Gastrocnemius medialis (tissue), 4 donors: Measurements from ENCODE around the gene KMT2E.

Experiments used
- CTCF ChIP-seq, 5 experiments: fragments of 450-650 bp in 3 of 5; fragments of 200-600 bp in 2 of 5; sonication (generic) in 2 of 5; IDR thresholded peaks in 4 of 5; conservative IDR thresholded peaks in 1 of 5; 1 replicate in 4 of 5; 2 replicates in 1 of 5; pipeline ENCODE4 v1.5.1; 2016 to 2019; ENCODE audit warnings: antibody characterized with exemption in 5 of 5, mild to moderate bottlenecking in 3 of 5, moderate library complexity in 3 of 5
- POLR2A ChIP-seq, 2 donors: fragments of 450-650 bp; IDR thresholded peaks; one replicate each; pipeline ENCODE4 v1.6.1; 2017; ENCODE audit warnings: antibody characterized with exemption in 2 of 2, mild to moderate bottlenecking in 2 of 2, moderate library complexity in 2 of 2

- TF ChIP-seq CTCF (IDR thresholded peaks at IDR 0.05 in 4 of 5, conservative IDR thresholded peaks at IDR 0.05 in 1 of 5) (no peak), POLR2A (IDR thresholded peaks at IDR 0.05) (no peak)
These were observed 41.6 kb downstream of the KMT2E start for GRCh38 chr7:105055621-105056020.
